Measurements from ENCODE around the gene MYMK. TPM values are rescaled to one million over a fixed set of nuclear protein-coding genes. Genes with fewer than 3 reads are reported as not detected.

The MYMK gene
- total and polyA plus RNA-seq, 2 of the 4 experiments (the other 2 are of a cell fraction), result not detected

GRCh38 chr9:133506653-133507038 lies 18.1 kb downstream of the MYMK start:
- H4K5ac ChIP-seq (ENCODE audit: low read depth, low read length), result no peak overlapping the region
- H4K91ac ChIP-seq (ENCODE audit: insufficient read depth, low read depth, low read length), result peak overlapping the region; percentile 9; the same call in 1 of the 2 replicates
- peak overlapping the region; percentile 85 for H2AK9ac ChIP-seq (replicated peaks; ENCODE audit: low read depth, low read length, poor library complexity)
- dilution Hi-C loops (cut with HindIII; ENCODE audit: low sequenced_read_pairs, unreplicated experiment) (no loop called here), intact Hi-C loops (cut with micrococcal nuclease) (no loop called here), in situ Hi-C loops (cut with MboI; ENCODE audit: low sequenced_read_pairs) (no loop called here)
- H3K4me2 ChIP-seq (ENCODE audit: low read depth, low read length), result no peak overlapping the region
- H2BK5ac ChIP-seq (ENCODE audit: low read depth, low read length, poor library complexity, severe bottlenecking), result no peak overlapping the region
- peaks cover 10% of the 10 kb centered on the region; the same call in 1 of the 2 replicates for H3K4me1 ChIP-seq (ENCODE audit: control insufficient read depth, insufficient read depth, low read length)
- H3K9ac ChIP-seq (ENCODE audit: low read depth, low read length), result no peak overlapping the region
- peak overlapping the region; percentile 42 for H2BK120ac ChIP-seq (ENCODE audit: low read depth, low read length)
- H2AK5ac ChIP-seq (ENCODE audit: low read depth, low read length), result peak overlapping the region; percentile 51; the same call in 1 of the 2 replicates
- no TSS peak for BruUV-seq (replicated peaks)
- H3K36me3 ChIP-seq (ENCODE audit: control insufficient read depth, insufficient read depth, low read length), result no peaks in the 10 kb centered on the region
- no peak overlapping the region for H3K4me3 ChIP-seq (ENCODE audit: insufficient read depth, low read depth, low read length)
- DNase-seq (peak; percentile 89), ATAC-seq (ENCODE audit: low read depth) (peak; percentile 75)
- no peak overlapping the region for H3K23ac ChIP-seq (ENCODE audit: low read depth, low read length)
- peaks cover 4% of the 10 kb centered on the region for H3K9me3 ChIP-seq (ENCODE audit: control insufficient read depth, insufficient read depth, low read length)
- no peaks in the 10 kb centered on the region for H4K20me1 ChIP-seq (ENCODE audit: insufficient read depth, low read length)
- no peak overlapping the region for H2BK20ac ChIP-seq (ENCODE audit: low read depth, low read length)
- H3K18ac ChIP-seq (ENCODE audit: low read depth, low read length), result no peak overlapping the region
- H2BK15ac ChIP-seq (ENCODE audit: low read depth, low read length), result no peak overlapping the region; the same call in 2 of the 3 replicates
- peak overlapping the region; percentile 31; the same call in 1 of the 2 replicates for H3K4ac ChIP-seq (ENCODE audit: low read depth, low read length)
- H4K8ac ChIP-seq (ENCODE audit: low read depth in 2 of 2, low read length in 2 of 2), result peak overlapping the region in 1 of 2 experiments; percentile 66; a peak in 1 of 4 replicates
- 28% methylated on average over 10 of the region's 18 CpGs; no CpG with 5 or more reads in 1 of the 2 experiments for WGBS, 2 experiments (ENCODE audit: extremely low coverage in 2 of 2, insufficient read length in 1 of 2)
- TF ChIP-seq POLR2A (IDR thresholded peaks at IDR 0.05; ENCODE audit: low read depth, low read length) (no peak), SMC3 (IDR thresholded peaks at IDR 0.05; ENCODE audit: low read depth, low read length) (peak; percentile 8; the same call in 1 of the 2 replicates), BHLHE40 (IDR thresholded peaks at IDR 0.05; ENCODE audit: low read depth, low read length) (peak; percentile 30; the same call in 1 of the 2 replicates), RAD21 (IDR thresholded peaks at IDR 0.05; ENCODE audit: low read length) (peak; percentile 15; the same call in 1 of the 2 replicates), FOS (IDR thresholded peaks at IDR 0.05; ENCODE audit: low read depth, low read length) (peak; percentile 35; the same call in 1 of the 2 replicates), NFE2L2 (IDR thresholded peaks at IDR 0.05; ENCODE audit: low read depth, low read length) (no peak)
- TF ChIP-seq, protein P1, sequence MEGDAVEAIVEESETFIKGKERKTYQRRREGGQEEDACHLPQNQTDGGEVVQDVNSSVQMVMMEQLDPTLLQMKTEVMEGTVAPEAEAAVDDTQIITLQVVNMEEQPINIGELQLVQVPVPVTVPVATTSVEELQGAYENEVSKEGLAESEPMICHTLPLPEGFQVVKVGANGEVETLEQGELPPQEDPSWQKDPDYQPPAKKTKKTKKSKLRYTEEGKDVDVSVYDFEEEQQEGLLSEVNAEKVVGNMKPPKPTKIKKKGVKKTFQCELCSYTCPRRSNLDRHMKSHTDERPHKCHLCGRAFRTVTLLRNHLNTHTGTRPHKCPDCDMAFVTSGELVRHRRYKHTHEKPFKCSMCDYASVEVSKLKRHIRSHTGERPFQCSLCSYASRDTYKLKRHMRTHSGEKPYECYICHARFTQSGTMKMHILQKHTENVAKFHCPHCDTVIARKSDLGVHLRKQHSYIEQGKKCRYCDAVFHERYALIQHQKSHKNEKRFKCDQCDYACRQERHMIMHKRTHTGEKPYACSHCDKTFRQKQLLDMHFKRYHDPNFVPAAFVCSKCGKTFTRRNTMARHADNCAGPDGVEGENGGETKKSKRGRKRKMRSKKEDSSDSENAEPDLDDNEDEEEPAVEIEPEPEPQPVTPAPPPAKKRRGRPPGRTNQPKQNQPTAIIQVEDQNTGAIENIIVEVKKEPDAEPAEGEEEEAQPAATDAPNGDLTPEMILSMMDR (conservative IDR thresholded peaks at IDR 0.05; ENCODE audit: low read depth, low read length), result 0 out of 2 replicates have a peak, but pooled peaks have one; percentile 6
- ChIA-PET CTCF (no interaction called here), POLR2A (ENCODE audit: unreplicated experiment) (no interaction called here)
- H3K14ac ChIP-seq (replicated peaks; ENCODE audit: low read depth, low read length), result no peak overlapping the region
- H3K79me1 ChIP-seq (ENCODE audit: low read depth in 1 of 2, low read length in 2 of 2), result no peaks in the 10 kb centered on the region
- no peak overlapping the region for H3K27ac ChIP-seq (ENCODE audit: insufficient read depth, low read length)
- H3K27me3 ChIP-seq (ENCODE audit: control insufficient read depth, insufficient read depth, low read length), result peaks cover 15% of the 10 kb centered on the region; the same call in 1 of the 2 replicates
- H3K9me1 ChIP-seq (ENCODE audit: insufficient read depth, low read length), result peaks cover 6% of the 10 kb centered on the region; the same call in 1 of the 2 replicates
- H3K56ac ChIP-seq (ENCODE audit: extremely low read depth, insufficient read depth, low read length), result no peak overlapping the region
- H2AFZ ChIP-seq (replicated peaks; ENCODE audit: low read length, poor library complexity), result peak overlapping the region; percentile 88
